HEK293T (cell line): ENCODE data around the gene BCAT1.
"Not testable (repeated sequence)": the region's sequence is repeated elsewhere in the genome, so short reads cannot be mapped to it uniquely, and the experiment has no call there.

Experiments
- CTCF ChIA-PET: fragments of 350-600 bp; formaldehyde crosslinking; extraction: SDS; loops from one replicate; lab custom pipeline; 2021; ENCODE audit warnings: antibody characterized with exemption, inconsistent platforms; lab: Yijun Ruan, JAX
- POLR2A ChIA-PET: fragments of 350-600 bp; formaldehyde crosslinking; extraction: SDS; loops from one replicate; lab custom pipeline; 2020; ENCODE audit warnings: antibody characterized with exemption, inconsistent platforms; lab: Yijun Ruan, JAX
- DNase-seq: peaks from one replicate; pipeline ENCODE4 v3.0.0; 2012; ENCODE audit warnings: mixed read lengths; ENCODE audit errors: extremely low spot score
- ARNT ChIP-seq: fragments of 450-650 bp; IDR thresholded peaks from 2 replicates; pipeline ENCODE4 v1.6.1; 2017; ENCODE audit warnings: mild to moderate bottlenecking
- BHLHE40 ChIP-seq: fragments of 450-650 bp; IDR thresholded peaks from 2 replicates; pipeline ENCODE4 v1.6.1; 2016; ENCODE audit warnings: mild to moderate bottlenecking, moderate library complexity, borderline replicate concordance
- CTBP1 ChIP-seq: fragments of 450-650 bp; IDR thresholded peaks from 2 replicates; pipeline ENCODE4 v1.6.1; 2016; ENCODE audit warnings: borderline replicate concordance
- ELF4 ChIP-seq: fragments of 450-650 bp; IDR thresholded peaks from 2 replicates; pipeline ENCODE4 v1.6.1; 2017; ENCODE audit warnings: antibody characterized with exemption
- FOXA1 ChIP-seq: fragments of 450-650 bp; IDR thresholded peaks from 2 replicates; pipeline ENCODE4 v1.6.1; 2016; ENCODE audit warnings: mild to moderate bottlenecking
- FOXK2 ChIP-seq: fragments of 450-650 bp; IDR thresholded peaks from 2 replicates; pipeline ENCODE4 v1.6.1; 2016; ENCODE audit warnings: mild to moderate bottlenecking
- FOXM1 ChIP-seq: fragments of 450-650 bp; IDR thresholded peaks from 2 replicates; pipeline ENCODE4 v1.6.1; 2017; ENCODE audit warnings: mild to moderate bottlenecking, borderline replicate concordance
- HDGF ChIP-seq: fragments of 450-650 bp; IDR thresholded peaks from 2 replicates; pipeline ENCODE4 v1.6.1; 2017; ENCODE audit warnings: antibody characterized with exemption, borderline replicate concordance
- L3MBTL2 ChIP-seq: fragments of 450-650 bp; conservative IDR thresholded peaks from 2 replicates; pipeline ENCODE4 v1.6.1; 2016; ENCODE audit warnings: mild to moderate bottlenecking
- LEF1 ChIP-seq: fragments of 450-650 bp; IDR thresholded peaks from 2 replicates; pipeline ENCODE4 v1.6.1; 2017; ENCODE audit warnings: mild to moderate bottlenecking, borderline replicate concordance
- NFRKB ChIP-seq: fragments of 450-650 bp; IDR thresholded peaks from 2 replicates; pipeline ENCODE4 v1.6.1; 2016; ENCODE audit warnings: mild to moderate bottlenecking, moderate library complexity
- SP1 ChIP-seq: fragments of 450-650 bp; IDR thresholded peaks from 2 replicates; pipeline ENCODE4 v1.6.1; 2017
- SUZ12 ChIP-seq: fragments of 450-650 bp; IDR thresholded peaks from 2 replicates; pipeline ENCODE4 v1.6.1; 2016; ENCODE audit warnings: mild to moderate bottlenecking
- TARDBP ChIP-seq: fragments of 450-650 bp; IDR thresholded peaks from 2 replicates; pipeline ENCODE4 v1.6.1; 2016
- ZNF384 ChIP-seq: fragments of 450-650 bp; IDR thresholded peaks from 2 replicates; pipeline ENCODE4 v1.6.1; 2016
- TF ChIP-seq, protein P1 (sequence below): fragments of 450-650 bp; IDR thresholded peaks from 2 replicates; pipeline ENCODE4 v1.6.1; 2016

Gene BCAT1

DNA sequence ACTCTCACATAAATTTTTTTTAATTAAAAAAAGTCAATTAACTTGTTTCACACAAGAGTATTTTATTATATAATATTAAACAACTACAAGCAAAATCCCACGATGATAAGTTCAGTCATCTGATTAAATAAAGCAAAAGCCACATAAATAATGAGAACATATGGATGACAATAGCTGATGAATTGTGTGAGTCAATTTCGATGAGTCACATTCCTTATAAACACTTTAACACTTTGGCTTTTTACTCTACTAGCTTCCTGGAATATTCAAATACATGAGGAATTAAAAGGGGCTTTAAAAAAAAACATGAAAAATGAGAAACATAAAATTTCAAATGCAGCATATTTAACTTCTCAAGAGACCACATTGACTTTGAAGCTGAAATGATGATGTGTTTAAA, 95.3 kb downstream of the BCAT1 start:
- POLR2A ChIA-PET = no interaction called here
- DNase-seq = no peak

DNA sequence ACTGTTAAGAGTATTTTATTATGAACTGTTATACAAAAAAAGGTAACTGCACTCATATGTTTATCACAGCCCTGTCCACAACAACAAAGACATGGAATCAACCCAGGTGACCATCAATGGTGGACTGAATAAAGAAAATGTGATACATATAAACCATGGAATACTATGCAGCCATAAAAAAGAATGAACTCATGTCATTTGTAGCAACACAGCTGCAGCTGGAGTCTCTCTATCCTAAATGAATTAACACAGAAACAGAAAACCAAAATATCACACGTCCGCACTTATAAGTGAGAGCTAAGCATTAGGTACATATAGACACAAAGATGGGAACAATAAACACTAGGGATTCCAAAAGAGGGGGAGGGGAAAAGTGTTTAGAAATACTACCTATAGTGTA, 95.8 kb downstream of the BCAT1 start:
- TF ChIP-seq L3MBTL2 (no peak), FOXA1 (no peak), FOXK2 (no peak), BHLHE40 (no peak), LEF1 (no peak), HDGF (no peak), ZNF384 (no peak), FOXM1 (no peak), TARDBP (no peak), NFRKB (no peak), ELF4 (no peak)
- TF ChIP-seq, protein P1, sequence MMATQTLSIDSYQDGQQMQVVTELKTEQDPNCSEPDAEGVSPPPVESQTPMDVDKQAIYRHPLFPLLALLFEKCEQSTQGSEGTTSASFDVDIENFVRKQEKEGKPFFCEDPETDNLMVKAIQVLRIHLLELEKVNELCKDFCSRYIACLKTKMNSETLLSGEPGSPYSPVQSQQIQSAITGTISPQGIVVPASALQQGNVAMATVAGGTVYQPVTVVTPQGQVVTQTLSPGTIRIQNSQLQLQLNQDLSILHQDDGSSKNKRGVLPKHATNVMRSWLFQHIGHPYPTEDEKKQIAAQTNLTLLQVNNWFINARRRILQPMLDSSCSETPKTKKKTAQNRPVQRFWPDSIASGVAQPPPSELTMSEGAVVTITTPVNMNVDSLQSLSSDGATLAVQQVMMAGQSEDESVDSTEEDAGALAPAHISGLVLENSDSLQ = no peak
- no peak for DNase-seq
- POLR2A ChIA-PET = no interaction called here
- CTCF ChIA-PET = no interaction called here

More for the DNA sequence above, 95.3 kb downstream of the BCAT1 start:
- CTCF ChIA-PET = no interaction called here
- TF ChIP-seq SP1 (no peak), FOXA1 (no peak), FOXK2 (no peak), CTBP1 (no peak), ELF4 (no peak), HDGF (no peak), TARDBP (no peak), FOXM1 (no peak), ZNF384 (no peak), L3MBTL2 (no peak), NFRKB (no peak)
- TF ChIP-seq, protein P1 = no peak

GRCh38 chr12:24852420-24852819, 96.5 kb downstream of the BCAT1 start:
- CTCF ChIA-PET = interaction anchor here (1.1 kb wide), 1 partner anchor 10 kb away, joined by 3 read pairs; no protein-coding TSS in a partner anchor
- POLR2A ChIA-PET = no interaction called here
- TF ChIP-seq BHLHE40 = no peak
- TF ChIP-seq CTBP1 = no peak
- no peak for TF ChIP-seq HDGF
- no peak for TF ChIP-seq SP1
- TF ChIP-seq FOXK2 = no peak
- no peak for TF ChIP-seq ELF4
- TF ChIP-seq L3MBTL2 = no peak
- TF ChIP-seq NFRKB = no peak
- TF ChIP-seq LEF1 = no peak
- no peak for TF ChIP-seq TARDBP
- no peak for TF ChIP-seq FOXM1
- TF ChIP-seq SUZ12 = no peak
- TF ChIP-seq, protein P1 = no peak
- TF ChIP-seq ZNF384 = no peak
- TF ChIP-seq FOXA1 = no peak
- no peak for TF ChIP-seq ARNT
- DNase-seq = no peak

DNA sequence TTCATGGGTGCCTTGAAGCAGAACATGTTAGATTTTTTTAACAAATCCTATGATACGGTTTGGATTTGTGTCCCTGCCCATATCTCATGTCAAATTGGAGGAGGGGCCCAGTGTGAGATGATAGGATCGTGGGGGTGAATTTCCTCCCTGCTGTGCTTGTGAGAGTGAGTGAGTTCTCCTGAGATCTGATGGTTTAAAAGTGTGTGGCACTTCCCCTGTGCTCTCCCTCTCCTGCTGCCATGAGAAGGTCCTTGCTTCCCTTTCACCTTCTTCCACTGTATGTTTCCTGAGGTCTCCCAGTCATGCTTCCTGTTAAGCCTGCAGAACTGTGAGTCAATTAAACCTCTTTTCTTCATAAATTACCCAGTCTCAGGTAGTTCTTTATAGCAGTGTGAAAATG, 97.0 kb downstream of the BCAT1 start:
- CTCF ChIA-PET = interaction anchor here (1.1 kb wide), 1 partner anchor 11 kb away, joined by 3 read pairs; no protein-coding TSS in a partner anchor
- DNase-seq, POLR2A ChIA-PET: not testable (repeated sequence)

DNA sequence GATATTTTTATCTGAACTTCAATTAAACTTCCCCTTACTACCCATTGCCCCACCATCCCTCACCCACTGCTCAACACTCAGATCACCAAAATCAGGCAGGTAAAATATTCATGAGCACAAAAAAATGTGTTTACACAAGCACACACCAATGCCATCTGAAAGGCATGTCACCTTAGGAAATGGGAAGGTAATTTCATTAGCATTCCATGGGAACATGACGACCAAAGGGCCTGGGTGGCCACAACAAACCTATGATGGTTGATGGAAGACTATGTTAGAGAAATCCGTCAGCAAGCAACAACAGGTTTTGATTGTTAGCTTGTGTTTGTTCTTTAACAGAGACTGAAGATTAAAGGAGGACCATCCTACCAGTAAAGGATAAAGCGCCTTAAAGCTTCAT, 97.6 kb downstream of the BCAT1 start:
- ChIA-PET POLR2A (no interaction called here), CTCF (interaction anchor here (1.1 kb wide), 1 partner anchor 11 kb away, joined by 3 read pairs; no protein-coding TSS in a partner anchor)
- TF ChIP-seq LEF1 (no peak), NFRKB (no peak), CTBP1 (no peak), FOXA1 (no peak), FOXK2 (no peak), L3MBTL2 (no peak), FOXM1 (no peak)
- TF ChIP-seq, protein P1 = no peak
- no peak for DNase-seq

DNA sequence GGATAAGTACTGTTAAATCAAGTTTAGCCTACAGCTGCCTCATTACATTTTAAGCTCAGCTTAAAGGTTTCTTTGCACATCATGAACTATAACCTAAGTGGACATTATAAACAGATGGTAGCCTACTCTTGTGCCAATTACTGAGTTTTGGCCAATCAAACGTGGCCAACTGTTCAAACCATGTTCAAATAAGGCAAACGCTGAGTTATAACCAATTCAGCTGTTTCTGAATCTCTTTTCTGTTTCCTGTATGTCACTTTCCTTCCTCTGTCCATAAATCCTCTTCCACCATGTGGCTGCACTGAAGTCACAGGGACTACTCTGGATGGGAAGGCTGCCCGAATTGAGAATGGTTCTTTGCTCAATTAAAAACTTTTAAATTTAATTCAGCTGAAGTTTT, 98.4 kb downstream of the BCAT1 start:
- TF ChIP-seq L3MBTL2 (no peak), SP1 (no peak), FOXM1 (no peak)
- POLR2A ChIA-PET = no interaction called here
- no peak for DNase-seq
- CTCF ChIA-PET = no interaction called here
